GM12891 (cell line): Measurements from ENCODE around the gene CDCA4.

Source experiments
- DNase-seq: peaks from one replicate; pipeline ENCODE4 v3.0.0; 2011; ENCODE audit warnings: low spot score; ENCODE audit not compliant: insufficient read length
- FAIRE-seq: peaks from 2 replicates; lab custom pipeline; 2011; peaks lifted over from hg19 to GRCh38; lab: Jason Lieb, UNC
- PAX5 ChIP-seq: IDR thresholded peaks from 2 replicates; pipeline ENCODE4 v1.6.1; 2011; ENCODE audit warnings: low read length, moderate library complexity, mild to moderate bottlenecking; ENCODE audit not compliant: insufficient read depth, severe bottlenecking
- POLR2A ChIP-seq: IDR thresholded peaks from 2 replicates; pipeline ENCODE4 v1.6.1; 2011; ENCODE audit warnings: low read depth, low read length, control low read depth
- POLR2AphosphoS5 ChIP-seq: IDR thresholded peaks from 2 replicates; pipeline ENCODE4 v1.6.1; 2011; ENCODE audit warnings: low read depth, low read length, control low read depth
- POU2F2 ChIP-seq: IDR thresholded peaks from 2 replicates; pipeline ENCODE4 v1.6.1; 2011; ENCODE audit warnings: low read depth, mild to moderate bottlenecking, control low read depth, low read length, moderate library complexity
- SPI1 ChIP-seq: IDR thresholded peaks from 2 replicates; pipeline ENCODE4 v1.6.1; 2011; ENCODE audit warnings: low read depth, low read length, control low read depth
- TAF1 ChIP-seq: IDR thresholded peaks from 2 replicates; pipeline ENCODE4 v1.6.1; 2011; ENCODE audit warnings: low read depth, low read length, control low read depth

The CDCA4 gene

GRCh38 chr14:104993808-104994591 is 26.9 kb downstream of the CDCA4 start:
- FAIRE-seq (no peak), DNase-seq (no peak)
- no peak for TF ChIP-seq POU2F2
- no peak for TF ChIP-seq PAX5
- no peak for TF ChIP-seq POLR2A
- TF ChIP-seq POLR2AphosphoS5, result no peak
- no peak for TF ChIP-seq TAF1
- no peak for TF ChIP-seq SPI1

GRCh38 chr14:104993306-104993705 is 27.6 kb downstream of the CDCA4 start:
- no peak for FAIRE-seq
- DNase-seq, result no peak
- TF ChIP-seq TAF1 (no peak), POLR2AphosphoS5 (no peak), PAX5 (no peak), POLR2A (no peak), POU2F2 (no peak), SPI1 (no peak)

GRCh38 chr14:104992501-104992900 is 28.4 kb downstream of the CDCA4 start:
- FAIRE-seq (no peak), DNase-seq (no peak)
- no peak for TF ChIP-seq PAX5
- TF ChIP-seq POLR2A, result no peak
- TF ChIP-seq POLR2AphosphoS5, result no peak
- no peak for TF ChIP-seq TAF1
- TF ChIP-seq POU2F2, result no peak
- TF ChIP-seq SPI1, result no peak

DNA sequence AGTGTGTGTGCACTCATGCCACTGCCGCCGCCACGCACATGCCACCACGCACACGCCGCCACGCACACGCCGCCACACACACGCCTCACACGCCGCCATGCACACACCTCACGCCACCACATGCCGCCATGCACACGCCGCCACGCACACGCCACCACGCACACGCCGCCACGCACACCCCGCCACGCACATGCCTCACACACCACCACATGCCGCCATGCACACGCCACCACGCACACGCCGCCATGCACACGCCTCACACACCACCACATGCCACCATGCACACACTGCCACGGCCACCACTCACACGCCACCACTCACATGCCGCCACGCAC is 29.0 kb downstream of the CDCA4 start:
- TF ChIP-seq POLR2AphosphoS5 (no peak), POU2F2 (no peak), TAF1 (no peak), POLR2A (no peak), SPI1 (no peak), PAX5 (no peak)
- FAIRE-seq, result no peak

DNA sequence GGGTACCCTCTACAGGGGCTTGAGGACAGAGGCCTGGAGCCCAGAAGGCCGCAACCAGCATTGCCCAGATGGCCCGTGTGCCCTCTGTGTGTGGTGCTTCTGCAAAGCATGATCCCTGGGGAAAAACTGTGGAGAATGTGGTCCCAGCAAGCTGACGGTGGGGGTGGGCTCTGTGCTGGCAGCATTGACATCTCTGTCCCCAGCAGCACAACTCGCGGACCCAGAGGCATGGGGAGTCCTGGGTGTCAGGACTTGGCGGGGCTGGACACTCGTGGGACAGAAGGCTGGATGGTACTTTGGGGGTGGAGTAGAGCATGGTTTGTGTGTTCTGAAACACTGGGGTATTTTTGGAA is 31.0 kb downstream of the CDCA4 start:
- no peak for DNase-seq
- no peak for FAIRE-seq
- TF ChIP-seq SPI1 (no peak), POLR2AphosphoS5 (no peak), POLR2A (no peak), POU2F2 (no peak)

More for the DNA sequence above, 29.0 kb downstream of the CDCA4 start:
- no peak for DNase-seq

- FAIRE-seq, result no peak
- no peak for TF ChIP-seq PAX5
- TF ChIP-seq TAF1, result no peak
- TF ChIP-seq POLR2AphosphoS5, result no peak
- TF ChIP-seq SPI1, result no peak
- no peak for TF ChIP-seq POLR2A
- TF ChIP-seq POU2F2, result no peak
- DNase-seq, result no peak
These were observed 31.5 kb downstream of the CDCA4 start for GRCh38 chr14:104989236-104989950.

GRCh38 chr14:104986487-104987164 is 34.3 kb downstream of the CDCA4 start:
- TF ChIP-seq TAF1, result no peak
- DNase-seq (no peak), FAIRE-seq (peak; percentile 20)

DNA sequence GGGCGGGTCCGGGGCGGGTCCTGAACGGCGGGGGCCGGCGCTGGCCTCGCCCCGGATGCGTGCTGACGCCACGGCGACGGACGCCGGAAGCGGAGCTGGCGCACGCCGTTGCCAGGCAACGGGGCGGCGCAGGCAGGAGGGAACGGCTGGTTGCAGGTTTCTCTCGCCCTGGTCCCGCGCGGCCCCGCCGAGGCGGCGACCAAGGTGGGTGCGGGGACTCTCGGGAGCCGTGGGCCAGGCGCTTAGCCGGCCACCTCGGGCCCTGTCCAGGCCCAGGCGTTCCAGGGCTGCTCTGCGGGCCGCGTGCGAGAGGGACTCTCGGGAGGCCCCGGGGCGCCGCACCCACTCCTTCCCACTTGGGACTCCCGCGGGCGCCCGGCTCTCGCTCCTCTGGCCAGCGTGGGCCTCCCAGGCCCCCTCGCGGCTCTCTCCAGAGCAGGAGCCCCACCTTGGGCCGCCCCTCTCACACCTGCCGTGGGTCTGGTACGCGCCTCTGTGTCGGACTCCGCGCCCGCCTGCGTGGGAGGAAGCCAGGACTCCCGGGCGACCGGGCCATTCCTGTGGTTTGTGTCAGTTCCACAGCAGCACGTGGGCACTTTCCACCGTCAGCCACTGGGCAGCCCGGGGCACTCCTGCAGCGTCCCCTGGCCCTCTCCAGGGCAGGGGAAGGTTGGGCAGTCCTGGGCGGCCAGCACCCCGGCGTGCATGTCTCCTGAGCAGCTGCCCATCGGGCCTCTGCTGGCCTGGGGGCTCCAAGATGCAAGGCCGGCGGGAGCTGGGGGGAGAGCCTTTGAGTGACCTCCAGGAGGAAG is 35.0 kb downstream of the CDCA4 start, which contains the start of gene CLBA1:
Gene CLBA1 (plus strand): TSS at position 114 of the 812 bp plus-strand sequence. CDS start 644 bp downstream, at position 758.
- FAIRE-seq, result peak; percentile 100
- peak; percentile 100 for DNase-seq
- TF ChIP-seq POU2F2 (no peak), POLR2A (no peak), SPI1 (no peak), POLR2AphosphoS5 (no peak), TAF1 (no peak), PAX5 (no peak)

- FAIRE-seq (no peak), DNase-seq (no peak)
- TF ChIP-seq POU2F2, result no peak
- TF ChIP-seq POLR2AphosphoS5, result no peak
- no peak for TF ChIP-seq POLR2A
These were observed 36.6 kb downstream of the CDCA4 start for GRCh38 chr14:104984056-104984894.
